Measurements from ENCODE around the gene CENPX.

The CENPX gene

GRCh38 chr17:81976332-81977210, 46.1 kb downstream of the CENPX start:
- no peak for DNase-seq

- DNase-seq: no peak
Measured at GRCh38 chr17:81973432-81973831, 49.2 kb downstream of the CENPX start.

- DNase-seq: no peak
Measured at GRCh38 chr17:81968850-81969812, 53.5 kb downstream of the CENPX start.

Data from eye (tissue), 1 donor.